HG03442 (cell line): ENCODE measurements around the gene APBB2.
A peak's percentile ranks its signal among the peaks of the same experiment; 100 is the strongest.

Experiments used
- ATAC-seq: cut with Tn5 transposase; IDR thresholded peaks from one replicate; pipeline ENCODE4 v1.9.1; 2021; ENCODE audit warnings: mild to moderate bottlenecking, moderate library complexity; ENCODE audit not compliant: unreplicated experiment

The APBB2 gene

GRCh38 chr4:40991908-40992307 lies 222.4 kb downstream of the APBB2 start:
- peak; percentile 47 for ATAC-seq

DNA sequence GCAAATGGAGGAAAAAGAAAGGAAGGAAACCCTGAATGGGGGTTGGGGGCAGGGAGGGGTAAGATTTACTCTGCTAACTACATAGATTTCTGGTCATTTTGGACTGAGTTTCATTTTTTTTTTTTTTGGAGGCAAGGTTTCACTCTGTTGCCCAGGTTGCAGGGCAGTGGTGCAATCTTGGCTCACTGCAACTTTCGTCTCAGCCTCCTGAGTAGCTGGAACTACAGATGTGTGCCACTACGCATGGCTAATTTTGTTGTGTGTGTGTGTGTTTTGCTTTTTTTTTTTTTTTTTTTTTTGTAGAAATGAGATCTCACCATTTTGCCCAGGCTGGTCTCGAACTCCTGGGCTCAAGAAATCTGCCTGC lies 223.5 kb downstream of the APBB2 start:
- ATAC-seq: no peak

GRCh38 chr4:40990236-40990898 lies 224.0 kb downstream of the APBB2 start:
- ATAC-seq: no peak

- ATAC-seq: no peak
These were observed 227.2 kb downstream of the APBB2 start for GRCh38 chr4:40987151-40987550.

GRCh38 chr4:40986375-40986774 lies 228.0 kb downstream of the APBB2 start:
- ATAC-seq: no peak

- no peak for ATAC-seq
These were observed 230.3 kb downstream of the APBB2 start for GRCh38 chr4:40984051-40984450.

GRCh38 chr4:40980318-40980883 lies 233.9 kb downstream of the APBB2 start:
- no peak for ATAC-seq

GRCh38 chr4:40978548-40978947 lies 235.8 kb downstream of the APBB2 start:
- ATAC-seq: no peak

DNA sequence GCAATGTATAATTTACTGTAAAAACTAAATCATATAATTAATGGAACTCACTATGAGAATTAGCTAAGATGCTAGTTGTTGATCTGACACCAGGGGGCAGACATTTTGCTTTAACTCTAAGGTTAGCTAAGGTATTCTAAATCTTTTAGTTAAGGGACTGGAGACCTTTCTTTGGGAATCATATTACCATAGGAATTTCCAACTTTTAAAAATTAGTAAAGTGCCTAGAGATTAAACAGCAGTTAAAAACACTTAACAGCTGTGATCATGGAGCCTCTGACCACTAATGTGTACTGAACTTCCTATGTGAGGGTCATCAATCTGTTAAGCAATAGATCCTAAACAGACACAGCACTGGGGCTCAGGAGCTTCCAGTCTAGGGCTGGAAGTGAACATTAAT lies 238.0 kb downstream of the APBB2 start:
- ATAC-seq: no peak

DNA sequence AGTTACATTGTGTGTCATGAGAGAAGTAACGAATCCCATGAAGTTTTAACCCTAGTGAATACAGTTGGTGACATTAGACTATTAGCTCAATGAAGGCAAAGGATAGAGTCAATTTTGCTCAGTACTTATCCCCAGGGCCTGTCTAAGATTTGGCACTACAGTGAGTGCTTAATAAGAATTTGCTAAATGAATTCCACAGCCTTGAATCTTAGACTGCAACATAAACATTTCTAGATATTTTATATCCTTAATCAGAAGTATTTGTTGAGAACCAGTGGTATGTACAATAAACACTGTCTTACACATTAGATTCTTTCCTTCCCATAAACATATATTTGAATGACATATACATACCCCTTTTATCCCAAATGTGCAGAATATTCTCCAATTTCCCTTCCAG lies 241.6 kb downstream of the APBB2 start:
- no peak for ATAC-seq

- no peak for ATAC-seq
These were observed 243.0 kb downstream of the APBB2 start for GRCh38 chr4:40971338-40971737.

DNA sequence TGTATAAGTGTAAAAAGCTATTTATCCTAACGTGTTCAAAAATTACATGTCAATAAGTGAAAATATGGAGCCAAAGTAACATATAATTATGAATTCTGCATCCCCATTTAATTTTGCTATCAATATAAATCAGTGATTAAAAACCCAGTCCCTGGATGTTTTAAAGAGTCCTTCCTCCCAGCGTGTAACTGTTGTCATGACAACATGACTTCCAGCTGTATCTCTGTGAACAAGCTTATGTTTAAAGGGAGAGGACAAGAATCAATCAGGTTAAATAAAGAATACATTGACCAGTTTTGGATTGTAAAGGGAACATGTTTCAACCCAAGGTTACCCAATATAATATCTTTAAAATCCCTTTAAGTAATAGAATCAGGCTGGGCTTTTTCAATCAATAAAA lies 244.8 kb downstream of the APBB2 start:
- ATAC-seq: no peak

GRCh38 chr4:40967550-40967949 lies 246.8 kb downstream of the APBB2 start:
- ATAC-seq: no peak

DNA sequence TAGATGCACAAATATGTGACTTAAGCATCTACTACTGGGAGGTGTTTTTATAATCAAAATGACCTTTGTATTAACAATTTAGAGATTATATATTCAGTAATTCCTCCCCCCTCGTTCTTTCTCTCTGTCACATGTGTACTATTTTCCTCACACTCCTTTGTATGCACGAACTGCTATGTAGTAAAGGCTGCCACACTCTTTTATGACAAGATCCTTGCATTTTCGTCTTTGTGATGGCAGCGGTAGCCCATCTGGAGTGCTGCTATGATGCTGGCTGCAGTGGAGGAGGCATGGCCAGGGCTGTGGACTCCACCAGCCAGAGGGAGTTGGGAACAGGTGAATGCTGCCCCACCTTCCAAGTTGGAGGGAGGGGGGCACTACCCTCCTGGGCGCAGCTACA lies 248.3 kb downstream of the APBB2 start:
- ATAC-seq: no peak

GRCh38 chr4:40963897-40964478 lies 250.4 kb downstream of the APBB2 start:
- ATAC-seq: no peak

DNA sequence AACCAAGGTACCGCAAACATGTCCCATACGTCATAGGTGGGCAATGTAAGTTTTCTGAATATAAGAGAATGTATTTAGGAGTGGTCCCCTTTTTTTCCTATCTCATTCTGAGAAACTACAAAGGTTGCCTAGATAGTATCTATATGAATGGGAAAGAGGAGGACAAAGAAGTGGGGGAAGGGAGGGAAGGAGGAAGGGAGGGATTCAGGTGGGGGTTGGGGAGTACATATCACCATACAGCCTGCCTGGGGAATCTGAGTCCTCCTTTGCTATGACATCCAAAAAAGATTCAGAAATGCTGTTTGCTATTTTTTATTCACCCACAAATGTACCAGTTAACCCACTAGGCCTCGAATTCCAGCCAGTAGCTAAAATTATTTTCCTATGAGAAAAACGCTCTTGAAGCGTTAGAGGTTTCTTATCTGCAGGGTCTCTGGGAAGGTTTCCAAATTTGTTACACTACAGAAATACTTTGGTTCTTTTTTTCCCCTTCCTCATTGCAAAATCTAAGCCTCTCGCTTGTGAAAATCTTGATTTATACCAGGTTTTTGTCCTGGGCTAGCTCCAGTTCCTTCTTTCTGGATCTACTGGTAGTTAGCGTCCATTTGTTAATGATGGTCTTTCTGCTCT lies 251.7 kb downstream of the APBB2 start:
- ATAC-seq: no peak

GRCh38 chr4:40960941-40961340 lies 253.4 kb downstream of the APBB2 start:
- ATAC-seq: no peak

GRCh38 chr4:40957281-40957680 lies 257.1 kb downstream of the APBB2 start:
- ATAC-seq: no peak

- ATAC-seq: no peak
These were observed 257.6 kb downstream of the APBB2 start for GRCh38 chr4:40956721-40957255.

DNA sequence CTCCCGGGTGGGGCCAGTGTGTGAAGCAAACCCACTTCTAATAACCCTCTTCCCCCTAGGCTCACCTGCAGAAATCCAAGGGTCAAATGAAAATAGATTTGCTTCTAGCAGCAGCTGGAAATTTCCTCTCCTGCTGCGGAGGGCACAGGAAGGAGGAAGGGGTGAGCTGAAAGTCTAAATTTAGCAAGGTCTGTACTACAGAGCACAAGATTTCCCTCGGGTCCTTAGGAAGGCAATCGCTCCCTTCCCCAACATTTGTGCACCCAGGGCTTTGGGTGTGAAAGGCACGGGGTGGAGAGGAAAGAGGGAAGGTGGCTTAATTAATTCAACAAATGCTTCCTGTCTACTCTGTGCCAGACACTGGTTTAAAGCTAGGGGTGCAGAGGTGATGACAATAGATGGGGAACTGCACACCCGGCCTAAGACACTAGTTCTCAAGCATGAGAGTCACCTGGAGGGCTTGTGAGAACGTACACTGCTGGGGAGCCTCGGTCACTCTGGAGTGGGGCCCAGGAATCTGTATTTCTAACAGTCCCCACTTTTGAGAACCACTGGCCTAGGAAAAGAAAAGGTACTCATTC lies 260.2 kb downstream of the APBB2 start:
- ATAC-seq: no peak

GRCh38 chr4:40953283-40954087 lies 260.9 kb downstream of the APBB2 start:
- ATAC-seq: no peak
